ENCODE results near the gene CFAP46.

DNA sequence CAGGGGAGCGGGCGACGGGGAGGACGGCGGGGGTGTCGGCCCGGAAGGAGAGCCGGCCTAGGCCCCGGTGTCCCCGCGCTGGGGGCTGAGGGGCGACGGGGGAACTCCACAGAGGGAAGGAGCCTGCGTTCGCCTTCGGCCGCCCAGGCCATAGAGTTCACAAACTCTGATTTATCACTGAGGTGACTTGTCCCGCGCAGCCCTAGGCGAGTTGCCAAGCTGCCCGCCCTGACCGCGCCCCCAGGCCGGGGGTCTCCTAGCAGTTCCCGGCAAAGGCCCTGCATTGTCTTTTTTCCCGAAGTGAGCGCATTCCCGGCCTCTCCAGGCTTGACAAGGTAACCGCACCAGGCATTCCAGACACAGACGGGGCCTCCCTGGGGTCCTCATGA lies 153.5 kb downstream of the CFAP46 start:
- TF ChIP-seq POLR2A (IDR thresholded peaks at IDR 0.05) (no peak), CTCF (IDR thresholded peaks at IDR 0.05) (no peak)

Measured in Peyer's patch (tissue), 4 donors.